HG03521 (cell line): ENCODE results near the gene ROBO1.

ENCODE experiments used
- ATAC-seq: cut with Tn5 transposase; IDR thresholded peaks from one replicate; pipeline ENCODE4 v1.9.1; 2021; ENCODE audit warnings: mild to moderate bottlenecking, moderate library complexity; ENCODE audit not compliant: unreplicated experiment

Gene ROBO1

GRCh38 chr3:79028916-79029315, 738.9 kb downstream of the ROBO1 start:
- ATAC-seq: no peak

- no peak for ATAC-seq
Observed at GRCh38 chr3:79027593-79027992, 740.2 kb downstream of the ROBO1 start.

- no peak for ATAC-seq
Observed at GRCh38 chr3:79019924-79020173, 747.9 kb downstream of the ROBO1 start.

- ATAC-seq: no peak
Observed at GRCh38 chr3:79019137-79019923, 748.5 kb downstream of the ROBO1 start.

GRCh38 chr3:79018671-79019136, 749.1 kb downstream of the ROBO1 start:
- no peak for ATAC-seq

- no peak for ATAC-seq
Observed at GRCh38 chr3:79018265-79018664, 749.5 kb downstream of the ROBO1 start.

GRCh38 chr3:79016587-79017376, 751.0 kb downstream of the ROBO1 start:
- ATAC-seq: no peak

- no peak for ATAC-seq
Observed at GRCh38 chr3:79015854-79016253, 751.9 kb downstream of the ROBO1 start.

- ATAC-seq: no peak
Observed at GRCh38 chr3:79012946-79013362, 754.8 kb downstream of the ROBO1 start.

- no peak for ATAC-seq
Observed at GRCh38 chr3:79012530-79012913, 755.3 kb downstream of the ROBO1 start.

- no peak for ATAC-seq
Observed at GRCh38 chr3:79011821-79012529, 755.8 kb downstream of the ROBO1 start.

- ATAC-seq: no peak
Observed at GRCh38 chr3:79009861-79010260, 757.9 kb downstream of the ROBO1 start.

- ATAC-seq: no peak
Observed at GRCh38 chr3:79006077-79006476, 761.7 kb downstream of the ROBO1 start.

GRCh38 chr3:79005084-79005483, 762.7 kb downstream of the ROBO1 start:
- ATAC-seq: no peak

- no peak for ATAC-seq
Observed at GRCh38 chr3:79003994-79004393, 763.8 kb downstream of the ROBO1 start.

- ATAC-seq: no peak
Observed at GRCh38 chr3:79002465-79003372, 765.1 kb downstream of the ROBO1 start.

- ATAC-seq: no peak
Observed at GRCh38 chr3:79001255-79001654, 766.5 kb downstream of the ROBO1 start.

GRCh38 chr3:78999139-78999538, 768.7 kb downstream of the ROBO1 start:
- no peak for ATAC-seq

GRCh38 chr3:78995087-78995486, 772.7 kb downstream of the ROBO1 start:
- no peak for ATAC-seq

GRCh38 chr3:78994174-78995027, 773.4 kb downstream of the ROBO1 start:
- no peak for ATAC-seq
